Ishikawa (cell line): Measurements from ENCODE around the gene TRIM69.

ENCODE experiments used
- CREB1 ChIP-seq: IDR thresholded peaks from 2 replicates; pipeline ENCODE4 v1.6.1; 2012; ENCODE audit warnings: low read depth
- EP300 ChIP-seq: IDR thresholded peaks from 2 replicates; pipeline ENCODE4 v1.6.1; 2012; ENCODE audit warnings: borderline replicate concordance
- FOXM1 ChIP-seq: IDR thresholded peaks from 2 replicates; pipeline ENCODE4 v1.6.1; 2012; ENCODE audit warnings: low read depth, borderline replicate concordance
- NFIC ChIP-seq: IDR thresholded peaks from 2 replicates; pipeline ENCODE4 v1.6.1; 2012
- RAD21 ChIP-seq: IDR thresholded peaks from 2 replicates; pipeline ENCODE4 v1.6.1; 2012; ENCODE audit warnings: low read depth
- TAF1 ChIP-seq: IDR thresholded peaks from 2 replicates; pipeline ENCODE4 v1.6.1; 2012; ENCODE audit warnings: low read depth, mild to moderate bottlenecking
- TCF12 ChIP-seq: IDR thresholded peaks from 2 replicates; pipeline ENCODE4 v1.6.1; 2012; ENCODE audit warnings: low read depth
- TEAD4 ChIP-seq: IDR thresholded peaks from 2 replicates; pipeline ENCODE4 v1.6.1; 2012
- YY1 ChIP-seq: IDR thresholded peaks from 2 replicates; pipeline ENCODE4 v1.6.1; 2012; ENCODE audit warnings: low read depth
- TF ChIP-seq, protein P1 (sequence below): IDR thresholded peaks from 2 replicates; pipeline ENCODE4 v1.6.1; 2012
- TF ChIP-seq, protein P2 (sequence below): IDR thresholded peaks from 2 replicates; pipeline ENCODE4 v1.6.1; 2012; ENCODE audit warnings: low read depth, mild to moderate bottlenecking
- TF ChIP-seq, protein P3 (sequence below): IDR thresholded peaks from 2 replicates; pipeline ENCODE4 v1.6.1; 2012

DNA sequence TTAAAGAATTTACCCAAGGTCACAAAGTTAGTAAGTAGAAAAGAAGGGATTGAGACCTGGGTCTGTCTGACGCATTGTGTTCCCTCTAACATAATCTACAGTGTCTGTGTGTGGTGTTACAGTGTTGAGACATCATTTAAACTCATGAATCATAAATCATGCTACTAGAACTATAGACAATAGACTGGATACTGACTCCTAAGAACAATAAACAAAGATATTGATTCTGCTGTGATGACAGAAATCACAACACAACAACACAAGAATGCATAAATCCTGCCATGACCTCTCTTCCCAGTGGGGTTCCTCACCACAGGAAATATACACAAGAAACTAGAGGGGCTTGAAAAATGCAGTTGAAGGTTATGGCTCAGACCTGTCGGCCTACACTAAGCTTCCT is 44.3 kb downstream of the TRIM69 start:
- TF ChIP-seq RAD21 (no peak), YY1 (no peak), TEAD4 (no peak), CREB1 (no peak), TAF1 (no peak), EP300 (no peak), FOXM1 (no peak), TCF12 (no peak), NFIC (no peak)
- TF ChIP-seq, protein P1, sequence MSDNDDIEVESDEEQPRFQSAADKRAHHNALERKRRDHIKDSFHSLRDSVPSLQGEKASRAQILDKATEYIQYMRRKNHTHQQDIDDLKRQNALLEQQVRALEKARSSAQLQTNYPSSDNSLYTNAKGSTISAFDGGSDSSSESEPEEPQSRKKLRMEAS, result no peak
- TF ChIP-seq, protein P2, sequence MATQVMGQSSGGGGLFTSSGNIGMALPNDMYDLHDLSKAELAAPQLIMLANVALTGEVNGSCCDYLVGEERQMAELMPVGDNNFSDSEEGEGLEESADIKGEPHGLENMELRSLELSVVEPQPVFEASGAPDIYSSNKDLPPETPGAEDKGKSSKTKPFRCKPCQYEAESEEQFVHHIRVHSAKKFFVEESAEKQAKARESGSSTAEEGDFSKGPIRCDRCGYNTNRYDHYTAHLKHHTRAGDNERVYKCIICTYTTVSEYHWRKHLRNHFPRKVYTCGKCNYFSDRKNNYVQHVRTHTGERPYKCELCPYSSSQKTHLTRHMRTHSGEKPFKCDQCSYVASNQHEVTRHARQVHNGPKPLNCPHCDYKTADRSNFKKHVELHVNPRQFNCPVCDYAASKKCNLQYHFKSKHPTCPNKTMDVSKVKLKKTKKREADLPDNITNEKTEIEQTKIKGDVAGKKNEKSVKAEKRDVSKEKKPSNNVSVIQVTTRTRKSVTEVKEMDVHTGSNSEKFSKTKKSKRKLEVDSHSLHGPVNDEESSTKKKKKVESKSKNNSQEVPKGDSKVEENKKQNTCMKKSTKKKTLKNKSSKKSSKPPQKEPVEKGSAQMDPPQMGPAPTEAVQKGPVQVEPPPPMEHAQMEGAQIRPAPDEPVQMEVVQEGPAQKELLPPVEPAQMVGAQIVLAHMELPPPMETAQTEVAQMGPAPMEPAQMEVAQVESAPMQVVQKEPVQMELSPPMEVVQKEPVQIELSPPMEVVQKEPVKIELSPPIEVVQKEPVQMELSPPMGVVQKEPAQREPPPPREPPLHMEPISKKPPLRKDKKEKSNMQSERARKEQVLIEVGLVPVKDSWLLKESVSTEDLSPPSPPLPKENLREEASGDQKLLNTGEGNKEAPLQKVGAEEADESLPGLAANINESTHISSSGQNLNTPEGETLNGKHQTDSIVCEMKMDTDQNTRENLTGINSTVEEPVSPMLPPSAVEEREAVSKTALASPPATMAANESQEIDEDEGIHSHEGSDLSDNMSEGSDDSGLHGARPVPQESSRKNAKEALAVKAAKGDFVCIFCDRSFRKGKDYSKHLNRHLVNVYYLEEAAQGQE, result no peak
- TF ChIP-seq, protein P3, sequence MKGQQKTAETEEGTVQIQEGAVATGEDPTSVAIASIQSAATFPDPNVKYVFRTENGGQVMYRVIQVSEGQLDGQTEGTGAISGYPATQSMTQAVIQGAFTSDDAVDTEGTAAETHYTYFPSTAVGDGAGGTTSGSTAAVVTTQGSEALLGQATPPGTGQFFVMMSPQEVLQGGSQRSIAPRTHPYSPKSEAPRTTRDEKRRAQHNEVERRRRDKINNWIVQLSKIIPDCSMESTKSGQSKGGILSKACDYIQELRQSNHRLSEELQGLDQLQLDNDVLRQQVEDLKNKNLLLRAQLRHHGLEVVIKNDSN, result no peak
